Smooth muscle cell (in vitro differentiated cells): ENCODE data around the gene MTG1. TPM values are rescaled to one million over a fixed set of nuclear protein-coding genes. Genes with fewer than 3 reads are reported as not detected.
A peak's percentile ranks its signal among the peaks of the same experiment; 100 is the strongest.

Experiments used
- DNase-seq: peaks from one replicate; lab custom pipeline; 2025; ENCODE audit not compliant: unreplicated experiment; lab: John Stamatoyannopoulos, UW
- H2AFZ ChIP-seq: fragments of 200-600 bp; sonication (generic); 2 replicates; pipeline ENCODE4 v1.6.0; 2016; ENCODE audit warnings: antibody characterized with exemption, low read depth, mild to moderate bottlenecking
- H3F3A ChIP-seq: fragments of 200-600 bp; sonication (generic); 2 replicates; pipeline ENCODE4 v1.6.0; 2017; ENCODE audit warnings: antibody characterized with exemption, low read depth
- H3K27ac ChIP-seq: fragments of 200-600 bp; sonication (generic); 2 replicates; pipeline ENCODE4 v1.5.1; 2016; ENCODE audit warnings: low read depth, mild to moderate bottlenecking
- H3K27me3 ChIP-seq: fragments of 200-600 bp; sonication (generic); 2 replicates; pipeline ENCODE4 v1.6.1; 2016; ENCODE audit warnings: low read depth, mild to moderate bottlenecking
- H3K36me3 ChIP-seq: fragments of 200-600 bp; sonication (generic); 2 replicates; pipeline ENCODE4 v1.5.1; 2016; ENCODE audit warnings: low read depth
- H3K4me1 ChIP-seq: fragments of 200-600 bp; sonication (generic); 2 replicates; pipeline ENCODE4 v1.5.1; 2016; ENCODE audit warnings: low read depth
- H3K4me2 ChIP-seq: fragments of 200-600 bp; sonication (generic); 2 replicates; pipeline ENCODE4 v1.6.0; 2016; ENCODE audit warnings: mild to moderate bottlenecking
- H3K4me3 ChIP-seq: fragments of 200-600 bp; sonication (generic); 2 replicates; pipeline ENCODE4 v1.5.1; 2016; ENCODE audit warnings: mild to moderate bottlenecking
- H3K79me2 ChIP-seq: fragments of 200-600 bp; sonication (generic); 2 replicates; pipeline ENCODE4 v1.6.0; 2016; ENCODE audit warnings: low read depth, mild to moderate bottlenecking
- H3K9ac ChIP-seq: fragments of 200-600 bp; sonication (generic); 2 replicates; pipeline ENCODE4 v1.6.0; 2016; ENCODE audit warnings: low read depth
- H3K9me3 ChIP-seq: fragments of 200-600 bp; sonication (generic); replicated peaks from 2 replicates; pipeline ENCODE4 v1.5.1; 2016; ENCODE audit warnings: low read depth
- H4K20me1 ChIP-seq: fragments of 200-600 bp; sonication (generic); 2 replicates; pipeline ENCODE4 v1.6.0; 2016; ENCODE audit warnings: low read depth
- WGBS: methylation state at CpG from one replicate; pipeline ENCODE4 v1.1.7; 2016; ENCODE audit warnings: low lambda C conversion rate; 5-methylcytosine and 5-hydroxymethylcytosine counted together
- polyA plus RNA-seq: library from polyadenylated mRNA; unstranded; fragments of >200 nt; fragmentation: Nextera tagmentation; extraction: Ambion mirVana; gene quantifications from 2 replicates; pipeline ENCODE4 v1.2.1, GENCODE V29; 2016
- total RNA-seq: library from RNA; depleted of rRNA; stranded (reverse); fragments of >200 nt; gene quantifications from 2 replicates; pipeline ENCODE4 v1.2.3, GENCODE V29; 2014
- TF ChIP-seq, protein P1 (sequence below): fragments of 200-600 bp; sonication (generic); IDR thresholded peaks from 2 replicates; pipeline ENCODE4 v1.5.1; 2017; ENCODE audit warnings: borderline replicate concordance, mild to moderate bottlenecking, antibody characterized with exemption; ENCODE audit not compliant: insufficient read depth, poor library complexity, severe bottlenecking

Gene MTG1
- total and polyA plus RNA-seq, 2 experiments from 2014 or later, result 20.6 to 53.5 TPM

GRCh38 chr10:133394801-133395221 lies 854 bp downstream of the MTG1 start:
- no peaks in the 10 kb centered on the region for H3K36me3 ChIP-seq
- WGBS, result 29% methylated on average over 21 of the region's 21 CpGs
- peaks cover 36% of the 10 kb centered on the region for H3K79me2 ChIP-seq
- peak overlapping the region; percentile 75 for H3K4me3 ChIP-seq
- H4K20me1 ChIP-seq, result no peaks in the 10 kb centered on the region
- H3K27me3 ChIP-seq, result no peaks in the 10 kb centered on the region
- DNase-seq, result no peak
- peak overlapping the region; percentile 57 for H3K27ac ChIP-seq
- H3K9me3 ChIP-seq, result no peaks in the 10 kb centered on the region
- H3F3A ChIP-seq, result no peaks in the 10 kb centered on the region
- H3K9ac ChIP-seq, result peak overlapping the region; percentile 72
- H3K4me2 ChIP-seq, result peak overlapping the region; percentile 91
- peak overlapping the region; percentile 32 for H2AFZ ChIP-seq
- TF ChIP-seq, protein P1, sequence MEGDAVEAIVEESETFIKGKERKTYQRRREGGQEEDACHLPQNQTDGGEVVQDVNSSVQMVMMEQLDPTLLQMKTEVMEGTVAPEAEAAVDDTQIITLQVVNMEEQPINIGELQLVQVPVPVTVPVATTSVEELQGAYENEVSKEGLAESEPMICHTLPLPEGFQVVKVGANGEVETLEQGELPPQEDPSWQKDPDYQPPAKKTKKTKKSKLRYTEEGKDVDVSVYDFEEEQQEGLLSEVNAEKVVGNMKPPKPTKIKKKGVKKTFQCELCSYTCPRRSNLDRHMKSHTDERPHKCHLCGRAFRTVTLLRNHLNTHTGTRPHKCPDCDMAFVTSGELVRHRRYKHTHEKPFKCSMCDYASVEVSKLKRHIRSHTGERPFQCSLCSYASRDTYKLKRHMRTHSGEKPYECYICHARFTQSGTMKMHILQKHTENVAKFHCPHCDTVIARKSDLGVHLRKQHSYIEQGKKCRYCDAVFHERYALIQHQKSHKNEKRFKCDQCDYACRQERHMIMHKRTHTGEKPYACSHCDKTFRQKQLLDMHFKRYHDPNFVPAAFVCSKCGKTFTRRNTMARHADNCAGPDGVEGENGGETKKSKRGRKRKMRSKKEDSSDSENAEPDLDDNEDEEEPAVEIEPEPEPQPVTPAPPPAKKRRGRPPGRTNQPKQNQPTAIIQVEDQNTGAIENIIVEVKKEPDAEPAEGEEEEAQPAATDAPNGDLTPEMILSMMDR, result no peak
- H3K4me1 ChIP-seq, result no peaks in the 10 kb centered on the region

DNA sequence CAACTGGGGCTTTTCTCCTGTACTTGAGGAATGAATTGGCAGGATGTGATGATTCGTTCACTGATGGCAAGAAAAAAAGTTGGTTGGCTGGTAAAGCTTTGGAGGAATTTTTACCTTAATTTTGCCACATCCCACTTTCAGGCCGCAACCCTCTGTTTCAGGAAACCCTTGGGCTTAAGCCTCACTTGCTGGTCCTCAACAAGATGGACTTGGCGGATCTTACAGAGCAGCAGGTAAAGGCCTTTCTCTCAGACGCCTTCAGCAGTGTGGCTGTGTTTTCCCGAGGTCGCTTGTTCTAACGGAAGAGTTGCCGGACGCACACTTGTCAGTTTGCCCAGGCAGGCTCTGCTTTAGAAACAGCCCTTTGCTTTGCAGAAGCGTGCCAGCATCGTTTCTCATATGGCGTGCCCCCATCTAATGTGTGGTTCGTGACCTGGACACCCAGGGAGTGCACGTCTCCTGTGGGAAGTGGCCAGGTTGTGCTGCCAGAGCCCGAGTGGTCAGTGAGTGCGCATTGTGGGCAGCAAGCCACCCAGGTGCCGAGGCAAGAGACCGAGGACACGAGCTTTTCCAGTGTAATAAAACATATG lies 2.2 kb downstream of the MTG1 start:
- Histone ChIP-seq H3K4me1 (no peaks in the 10 kb centered on the region), H2AFZ (no peak overlapping the region), H4K20me1 (no peaks in the 10 kb centered on the region), H3K4me2 (no peak overlapping the region), H3K27ac (no peak overlapping the region), H3K36me3 (no peaks in the 10 kb centered on the region), H3K9me3 (no peaks in the 10 kb centered on the region), H3F3A (no peaks in the 10 kb centered on the region), H3K79me2 (peaks cover 42% of the 10 kb centered on the region), H3K4me3 (no peak overlapping the region), H3K9ac (no peak overlapping the region), H3K27me3 (no peaks in the 10 kb centered on the region)
- TF ChIP-seq, protein P1, result no peak
- no peak for DNase-seq
- whole genome bisulfite sequencing, result 98% methylated on average over 19 of the region's 19 CpGs

- no peaks in the 10 kb centered on the region for H3K9me3 ChIP-seq
- H3K9ac ChIP-seq, result no peak overlapping the region
- no peak overlapping the region for H2AFZ ChIP-seq
- H3F3A ChIP-seq, result no peaks in the 10 kb centered on the region
- 96% methylated on average over 7 of the region's 7 CpGs for WGBS
- no peaks in the 10 kb centered on the region for H3K36me3 ChIP-seq
- no peak overlapping the region for H3K4me2 ChIP-seq
- H3K27me3 ChIP-seq, result no peaks in the 10 kb centered on the region
- H3K79me2 ChIP-seq, result peaks cover 42% of the 10 kb centered on the region
- TF ChIP-seq, protein P1, result no peak
- DNase-seq, result no peak
- H3K4me3 ChIP-seq, result no peak overlapping the region
- H3K4me1 ChIP-seq, result no peaks in the 10 kb centered on the region
- H3K27ac ChIP-seq, result no peak overlapping the region
- no peaks in the 10 kb centered on the region for H4K20me1 ChIP-seq
Measured at GRCh38 chr10:133397938-133398337, 4.0 kb downstream of the MTG1 start.

- Histone ChIP-seq H3K9ac (no peak overlapping the region), H4K20me1 (peaks cover under 1% of the 10 kb centered on the region), H3K36me3 (no peaks in the 10 kb centered on the region), H3K79me2 (peaks cover 42% of the 10 kb centered on the region), H2AFZ (no peak overlapping the region), H3K9me3 (no peaks in the 10 kb centered on the region), H3K27me3 (no peaks in the 10 kb centered on the region), H3K4me3 (no peak overlapping the region), H3K4me2 (no peak overlapping the region), H3F3A (no peaks in the 10 kb centered on the region), H3K27ac (no peak overlapping the region), H3K4me1 (no peaks in the 10 kb centered on the region)
- no peak for DNase-seq
- TF ChIP-seq, protein P1, result no peak
- 97% methylated on average over 18 of the region's 19 CpGs for WGBS
Measured at GRCh38 chr10:133399123-133399601, 5.2 kb downstream of the MTG1 start.
